GM10266 (cell line): ENCODE data around the gene MMP11.

Experiments used
- DNase-seq: peaks from one replicate; pipeline ENCODE4 v3.0.0; 2012; ENCODE audit errors: extremely low spot score
- CTCF ChIP-seq: IDR thresholded peaks from 2 replicates; pipeline ENCODE4 v1.5.1; 2012; ENCODE audit warnings: mild to moderate bottlenecking, low read depth; ENCODE audit not compliant: control insufficient read depth, insufficient read depth; ENCODE audit errors: missing control alignments

Gene MMP11

GRCh38 chr22:23787600-23787896 lies 14.9 kb downstream of the MMP11 start:
- TF ChIP-seq CTCF = no peak
- DNase-seq = no peak

- TF ChIP-seq CTCF = no peak
- DNase-seq = no peak
Observed at GRCh38 chr22:23787910-23788309, 15.3 kb downstream of the MMP11 start.

GRCh38 chr22:23789121-23789520 lies 16.5 kb downstream of the MMP11 start:
- TF ChIP-seq CTCF = no peak

GRCh38 chr22:23789638-23790037 lies 17.0 kb downstream of the MMP11 start:
- TF ChIP-seq CTCF = no peak
- DNase-seq = no peak

More at GRCh38 chr22:23789121-23789520, 16.5 kb downstream of the MMP11 start:
- DNase-seq = no peak

- no peak for DNase-seq
Observed at GRCh38 chr22:23790819-23791737, 18.4 kb downstream of the MMP11 start.

GRCh38 chr22:23791738-23792645 lies 19.3 kb downstream of the MMP11 start:
- DNase-seq = no peak
- no peak for TF ChIP-seq CTCF

More at GRCh38 chr22:23790819-23791737, 18.4 kb downstream of the MMP11 start:
- TF ChIP-seq CTCF = no peak

- DNase-seq = no peak
- no peak for TF ChIP-seq CTCF
Observed at GRCh38 chr22:23793326-23793725, 20.7 kb downstream of the MMP11 start.
